Spleen (tissue), 7 donors: ENCODE data around the gene IBA57.

Experiments used
- POLR2A ChIP-seq, 3 donors: fragments of 450-650 bp; IDR thresholded peaks; one replicate each; pipeline ENCODE4 v1.5.1; 2017; ENCODE audit warnings: antibody characterized with exemption in 3 of 3, mild to moderate bottlenecking in 1 of 3
- TF ChIP-seq, protein P1 (sequence below), 11 experiments: fragments of 200-600 bp in 7 of 11; fragments of 450-650 bp in 4 of 11; sonication (generic) in 4 of 11; IDR thresholded peaks in 8 of 11; conservative IDR thresholded peaks in 3 of 11; 1 replicate in 7 of 11; 2 replicates in 4 of 11; pipeline versions ENCODE4 v1.4.0 to v1.8.0; 2016 to 2021; ENCODE audit warnings: antibody characterized with exemption in 11 of 11, inconsistent platforms in 4 of 11, mild to moderate bottlenecking in 1 of 11
- donor health status: DM: no; HTN: no; CAD: no; lungs with moderate emphysema.
- donor health status: DM: no; HTN: no; CAD: no.
- donor health status: DM: no; HTN: no; CAD: no.

DNA sequence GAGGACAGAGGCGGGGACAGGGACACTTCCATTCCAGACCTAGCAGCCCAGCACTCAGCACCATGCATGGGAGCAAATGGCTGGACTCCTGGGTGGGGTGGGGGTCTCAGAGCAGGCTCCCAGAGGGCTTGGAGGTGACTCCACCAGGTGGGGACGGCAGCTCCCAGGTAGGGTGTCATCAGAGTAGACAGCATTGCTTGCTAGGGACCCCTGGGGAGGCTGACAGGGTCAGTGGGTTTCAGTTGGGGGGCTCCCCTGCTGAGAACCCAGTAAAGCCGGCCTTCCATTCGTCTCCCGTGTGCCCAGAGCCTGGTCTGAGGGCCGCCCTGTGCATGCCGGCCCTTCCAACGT, 20.6 kb upstream of the IBA57 start:
- TF ChIP-seq, protein P1, sequence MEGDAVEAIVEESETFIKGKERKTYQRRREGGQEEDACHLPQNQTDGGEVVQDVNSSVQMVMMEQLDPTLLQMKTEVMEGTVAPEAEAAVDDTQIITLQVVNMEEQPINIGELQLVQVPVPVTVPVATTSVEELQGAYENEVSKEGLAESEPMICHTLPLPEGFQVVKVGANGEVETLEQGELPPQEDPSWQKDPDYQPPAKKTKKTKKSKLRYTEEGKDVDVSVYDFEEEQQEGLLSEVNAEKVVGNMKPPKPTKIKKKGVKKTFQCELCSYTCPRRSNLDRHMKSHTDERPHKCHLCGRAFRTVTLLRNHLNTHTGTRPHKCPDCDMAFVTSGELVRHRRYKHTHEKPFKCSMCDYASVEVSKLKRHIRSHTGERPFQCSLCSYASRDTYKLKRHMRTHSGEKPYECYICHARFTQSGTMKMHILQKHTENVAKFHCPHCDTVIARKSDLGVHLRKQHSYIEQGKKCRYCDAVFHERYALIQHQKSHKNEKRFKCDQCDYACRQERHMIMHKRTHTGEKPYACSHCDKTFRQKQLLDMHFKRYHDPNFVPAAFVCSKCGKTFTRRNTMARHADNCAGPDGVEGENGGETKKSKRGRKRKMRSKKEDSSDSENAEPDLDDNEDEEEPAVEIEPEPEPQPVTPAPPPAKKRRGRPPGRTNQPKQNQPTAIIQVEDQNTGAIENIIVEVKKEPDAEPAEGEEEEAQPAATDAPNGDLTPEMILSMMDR (IDR thresholded peaks at IDR 0.05 in 8 of 11, conservative IDR thresholded peaks at IDR 0.05 in 3 of 11), result no peak
- TF ChIP-seq POLR2A (IDR thresholded peaks at IDR 0.05), result no peak
